MM.1S (cell line): ENCODE results near the gene TUBB4A.
"Not testable (repeated sequence)": the region's sequence is repeated elsewhere in the genome, so short reads cannot be mapped to it uniquely, and the experiment has no call there.

Source experiments
- DNase-seq: peaks from one replicate; pipeline ENCODE4 v3.0.0-alpha.2; 2015
- H2AFZ ChIP-seq: fragments of 300-600 bp; sonication (generic); 2 replicates; pipeline ENCODE4 v1.6.0; 2016; ENCODE audit warnings: antibody characterized with exemption, low read length
- H3F3A ChIP-seq: fragments of 300-600 bp; sonication (generic); 2 replicates; pipeline ENCODE4 v1.6.1; 2016; ENCODE audit warnings: mild to moderate bottlenecking, antibody characterized with exemption, low read length, moderate library complexity, mixed read lengths; ENCODE audit not compliant: insufficient read depth
- H3K27ac ChIP-seq: fragments of 300-600 bp; sonication (generic); 2 replicates; pipeline ENCODE4 v1.5.1; 2016; ENCODE audit warnings: mild to moderate bottlenecking, low read length
- H3K27me3 ChIP-seq: fragments of 300-600 bp; sonication (generic); replicated peaks from 2 replicates; pipeline ENCODE4 v1.6.0; 2016; ENCODE audit warnings: low read length; ENCODE audit not compliant: insufficient read depth
- H3K36me3 ChIP-seq: fragments of 300-600 bp; sonication (generic); replicated peaks from 2 replicates; pipeline ENCODE4 v1.6.1; 2016; ENCODE audit warnings: mild to moderate bottlenecking, low read length, mixed read lengths; ENCODE audit not compliant: insufficient read depth
- H3K4me1 ChIP-seq: fragments of 300-600 bp; sonication (generic); 2 replicates; pipeline ENCODE4 v1.6.1; 2016; ENCODE audit warnings: low read length, mixed read lengths
- H3K4me2 ChIP-seq: fragments of 300-600 bp; sonication (generic); 2 replicates; pipeline ENCODE4 v1.6.0; 2016; ENCODE audit warnings: low read depth, low read length
- H3K4me3 ChIP-seq: fragments of 300-600 bp; sonication (generic); 2 replicates; pipeline ENCODE4 v1.5.1; 2016; ENCODE audit warnings: low read length, mixed read lengths
- H3K79me2 ChIP-seq: fragments of 300-600 bp; sonication (generic); 2 replicates; pipeline ENCODE4 v1.6.1; 2016; ENCODE audit warnings: mixed run types, low read length, mixed read lengths
- H3K9ac ChIP-seq: fragments of 300-600 bp; sonication (generic); 2 replicates; pipeline ENCODE4 v1.6.1; 2016; ENCODE audit warnings: low read length, mixed read lengths
- H3K9me2 ChIP-seq: fragments of 300-600 bp; sonication (generic); replicated peaks from 2 replicates; pipeline ENCODE4 v1.6.1; 2016; ENCODE audit warnings: mild to moderate bottlenecking, low read length, mixed read lengths; ENCODE audit not compliant: insufficient read depth
- H3K9me3 ChIP-seq: fragments of 300-600 bp; sonication (generic); replicated peaks from 2 replicates; pipeline ENCODE4 v1.6.1; 2016; ENCODE audit warnings: mild to moderate bottlenecking, low read length, mixed read lengths; ENCODE audit not compliant: insufficient read depth
- H4K20me1 ChIP-seq: fragments of 300-600 bp; sonication (generic); 2 replicates; pipeline ENCODE4 v1.6.1; 2016; ENCODE audit warnings: mild to moderate bottlenecking, low read length, moderate library complexity, mixed read lengths; ENCODE audit not compliant: insufficient read depth
- CTCF ChIP-seq: fragments of 300-600 bp; sonication (generic); IDR thresholded peaks from 2 replicates; pipeline ENCODE4 v1.5.1; 2016; ENCODE audit warnings: antibody characterized with exemption, low read length, mixed read lengths
- EZH2 ChIP-seq: fragments of 300-600 bp; sonication (generic); optimal IDR thresholded peaks from 2 replicates; pipeline ENCODE3; 2017; ENCODE audit warnings: low read depth, mild to moderate bottlenecking, antibody characterized with exemption, low read length, mixed read lengths
- EZH2phosphoT487 ChIP-seq: fragments of 300-600 bp; sonication (generic); IDR thresholded peaks from 2 replicates; pipeline ENCODE4 v1.6.1; 2018; ENCODE audit warnings: antibody characterized with exemption, low read length

TUBB4A gene

GRCh38 chr19:6510618-6511017, 8.5 kb upstream of the TUBB4A start:
- no peak overlapping the region for H3K4me3 ChIP-seq
- H3K9me3 ChIP-seq: no peaks in the 10 kb centered on the region
- H3K27me3 ChIP-seq: no peaks in the 10 kb centered on the region; the same call in 1 of the 2 replicates
- DNase-seq: no peak
- TF ChIP-seq CTCF: no peak
- no peak for TF ChIP-seq EZH2phosphoT487
- no peak for TF ChIP-seq EZH2
- no peaks in the 10 kb centered on the region for H3K79me2 ChIP-seq
- no peaks in the 10 kb centered on the region for H3F3A ChIP-seq
- no peak overlapping the region for H3K27ac ChIP-seq
- H3K36me3 ChIP-seq: no peaks in the 10 kb centered on the region
- no peak overlapping the region; the same call in 1 of the 2 replicates for H3K9ac ChIP-seq
- H2AFZ ChIP-seq: no peak overlapping the region; the same call in 1 of the 2 replicates
- no peaks in the 10 kb centered on the region for H4K20me1 ChIP-seq
- no peak overlapping the region for H3K4me2 ChIP-seq
- H3K4me1 ChIP-seq: peaks cover 5% of the 10 kb centered on the region; the same call in 1 of the 2 replicates
- no peaks in the 10 kb centered on the region for H3K9me2 ChIP-seq

GRCh38 chr19:6509118-6509971, 7.2 kb upstream of the TUBB4A start:
- Histone ChIP-seq H3K4me2 (no peak overlapping the region), H3K4me1 (peaks cover 5% of the 10 kb centered on the region; the same call in 1 of the 2 replicates), H3K4me3 (no peak overlapping the region), H3K27ac (no peak overlapping the region), H3K27me3 (no peaks in the 10 kb centered on the region), H3K36me3 (no peaks in the 10 kb centered on the region), H3K9me3 (no peaks in the 10 kb centered on the region), H2AFZ (no peak overlapping the region), H3K9ac (no peak overlapping the region), H3K79me2 (no peaks in the 10 kb centered on the region), H4K20me1 (no peaks in the 10 kb centered on the region), H3F3A (no peaks in the 10 kb centered on the region; the same call in 1 of the 2 replicates), H3K9me2 (no peaks in the 10 kb centered on the region)
- no peak for DNase-seq
- TF ChIP-seq EZH2 (no peak), CTCF (no peak), EZH2phosphoT487 (no peak)

- not testable (repeated sequence) for H2AFZ ChIP-seq, H3K4me1 ChIP-seq, H3F3A ChIP-seq, H3K9ac ChIP-seq, H3K9me2 ChIP-seq, H3K27me3 ChIP-seq, H3K4me2 ChIP-seq, H3K4me3 ChIP-seq, DNase-seq, H3K79me2 ChIP-seq, H3K36me3 ChIP-seq, H3K27ac ChIP-seq, H3K9me3 ChIP-seq, H4K20me1 ChIP-seq
Measured at GRCh38 chr19:6508028-6508771, 6.1 kb upstream of the TUBB4A start.
